Tibial artery (tissue), 4 donors: ENCODE data around the gene RAB11FIP4.

Source experiments
- DNase-seq, 2 donors: peaks; one replicate each; pipeline ENCODE4 v3.0.0-alpha.2; 2019
- H3K27ac ChIP-seq, 2 donors: fragments of 200-600 bp; sonication (generic) in 1 of 2; 1 replicate in 1 of 2; 2 replicates in 1 of 2; pipeline ENCODE4 v1.5.1; 2018 to 2019; ENCODE audit warnings: mild to moderate bottlenecking in 1 of 2
- H3K27me3 ChIP-seq, 2 donors: fragments of 200-600 bp; sonication (generic) in 1 of 2; one replicate each; pipeline versions ENCODE4 v1.5.1 to v1.6.0; 2016 to 2019
- H3K36me3 ChIP-seq, 3 donors: fragments of 200-600 bp; sonication (generic) in 2 of 3; one replicate each; pipeline ENCODE4 v1.5.1; 2016 to 2019; ENCODE audit warnings: mild to moderate bottlenecking in 2 of 3
- H3K4me1 ChIP-seq, 4 donors: fragments of 200-600 bp; sonication (generic) in 2 of 4; 1 replicate in 3 of 4; 2 replicates in 1 of 4; pipeline ENCODE4 v1.5.1; 2016 to 2019
- H3K4me3 ChIP-seq, 2 donors: fragments of 200-600 bp; sonication (generic) in 1 of 2; 1 replicate in 1 of 2; 2 replicates in 1 of 2; pipeline ENCODE4 v1.5.1; 2018 to 2019; ENCODE audit warnings: mild to moderate bottlenecking in 2 of 2
- H3K9me3 ChIP-seq, 3 donors: fragments of 200-600 bp; sonication (generic) in 1 of 3; one replicate each; pipeline ENCODE4 v1.5.1; 2016 to 2019
- CTCF ChIP-seq, 2 experiments: fragments of 200-600 bp in 1 of 2; fragments of 450-650 bp in 1 of 2; IDR thresholded peaks; one replicate each; pipeline ENCODE4 v1.5.1; 2017 to 2019; ENCODE audit warnings: antibody characterized with exemption in 2 of 2, mild to moderate bottlenecking in 1 of 2, moderate library complexity in 1 of 2
- intact Hi-C: fragments of 100-400 bp; cut with DNase I; formaldehyde crosslinking; loops from one replicate; pipeline ENCODE4 v1.15.0; 2023; ENCODE audit warnings: low total_unique reads

Gene RAB11FIP4

GRCh38 chr17:31479524-31479923 lies 88.0 kb downstream of the RAB11FIP4 start:
- Histone ChIP-seq H3K4me3 (no peak overlapping the region), H3K27ac (no peak overlapping the region), H3K36me3 (no peaks in the 10 kb centered on the region), H3K9me3 (no peaks in the 10 kb centered on the region), H3K27me3 (peaks cover 0 to 35% of the 10 kb centered on the region in 2 donors), H3K4me1 (no peaks in the 10 kb centered on the region)
- TF ChIP-seq CTCF (IDR thresholded peaks at IDR 0.05): no peak
- DNase-seq: no peak
- intact Hi-C loops: no loop called here

DNA sequence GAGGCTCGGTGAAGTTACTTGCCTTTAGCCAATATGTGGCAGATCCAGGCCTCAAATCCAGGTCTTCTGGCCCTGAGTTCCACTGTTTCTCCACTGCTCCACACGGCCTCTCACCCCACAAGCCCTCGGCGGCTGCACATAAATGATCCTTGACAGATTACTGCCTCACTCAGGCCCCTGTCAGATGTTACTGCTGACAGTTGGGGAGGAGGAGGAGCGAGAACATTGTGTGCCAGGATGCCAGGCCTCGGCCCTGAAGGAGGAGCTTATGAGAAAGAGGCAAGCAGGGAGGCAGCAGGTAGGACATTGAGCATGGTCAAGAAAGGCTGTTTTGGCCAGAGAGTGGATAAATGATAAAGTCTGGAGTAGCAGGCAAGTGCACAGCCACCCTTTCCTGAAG lies 88.6 kb downstream of the RAB11FIP4 start:
- intact Hi-C loops: no loop called here
- no peak overlapping the region for H3K4me3 ChIP-seq
- peaks cover 0 to 39% of the 10 kb centered on the region in 2 donors for H3K27me3 ChIP-seq
- DNase-seq: no peak
- H3K27ac ChIP-seq: no peak overlapping the region
- TF ChIP-seq CTCF (IDR thresholded peaks at IDR 0.05): no peak
- H3K4me1 ChIP-seq: no peaks in the 10 kb centered on the region
- no peaks in the 10 kb centered on the region for H3K36me3 ChIP-seq
- H3K9me3 ChIP-seq: no peaks in the 10 kb centered on the region

DNA sequence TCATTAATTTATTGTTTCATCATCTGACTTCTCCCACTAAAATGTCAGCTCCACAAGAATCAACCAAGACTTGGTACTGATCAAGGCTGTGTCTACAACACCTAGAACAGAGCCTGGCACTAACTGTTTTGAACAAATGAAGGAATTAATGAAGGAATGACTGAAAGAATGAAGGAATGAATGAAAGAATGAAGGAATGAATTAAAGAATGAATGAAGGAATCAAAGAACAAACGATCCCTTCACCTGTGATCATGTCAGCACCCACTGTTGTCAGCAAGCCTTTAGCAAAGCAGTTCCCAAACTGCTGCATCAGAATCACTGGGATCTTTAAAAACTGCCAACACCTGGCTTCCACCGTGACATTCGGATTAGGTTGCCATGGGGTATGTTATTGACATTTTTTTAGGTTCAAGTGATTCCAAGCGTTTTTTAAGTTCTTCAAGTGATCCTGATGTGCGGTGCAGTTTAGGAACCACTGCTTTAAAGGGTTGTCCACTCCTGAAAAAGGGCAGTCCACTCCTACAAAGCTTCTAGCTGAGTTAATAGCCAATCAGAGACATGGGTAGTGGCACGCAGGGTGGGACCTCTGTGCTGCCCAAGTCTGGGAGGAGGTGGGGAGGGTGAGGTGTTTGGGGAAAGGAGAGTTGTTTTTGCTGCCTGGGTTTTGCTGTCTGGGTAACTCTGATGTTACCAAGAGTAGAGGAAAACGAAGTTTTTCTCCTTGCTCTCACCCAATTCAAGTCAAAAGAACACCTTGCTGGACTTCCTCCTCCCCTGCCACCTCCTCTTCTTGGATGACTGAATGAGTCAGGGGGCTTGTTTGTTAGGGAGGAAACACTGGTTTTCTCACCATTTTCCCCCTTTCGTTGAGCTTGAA lies 89.7 kb downstream of the RAB11FIP4 start:
- DNase-seq: no peak
- H3K27ac ChIP-seq: no peak overlapping the region
- no peaks in the 10 kb centered on the region for H3K9me3 ChIP-seq
- intact Hi-C loops: no loop called here
- no peak for TF ChIP-seq CTCF (IDR thresholded peaks at IDR 0.05)
- H3K27me3 ChIP-seq: peaks cover 0 to 48% of the 10 kb centered on the region in 2 donors
- no peaks in the 10 kb centered on the region for H3K4me1 ChIP-seq
- no peak overlapping the region for H3K4me3 ChIP-seq
- H3K36me3 ChIP-seq: no peaks in the 10 kb centered on the region

DNA sequence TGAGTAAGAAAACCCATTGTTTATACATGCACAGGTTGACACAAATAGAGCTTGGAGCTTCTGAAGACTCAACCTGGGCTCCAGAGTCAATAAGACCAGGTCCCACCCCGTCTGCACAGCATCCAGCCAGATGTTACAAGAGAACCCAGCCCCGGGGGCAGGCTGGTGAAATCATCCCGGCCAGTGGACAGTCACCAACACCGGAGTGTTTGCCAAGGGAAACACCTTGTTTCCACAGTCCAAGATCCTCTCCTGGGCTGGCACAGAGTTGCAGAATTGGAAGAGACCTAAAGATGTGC lies 90.3 kb downstream of the RAB11FIP4 start:
- H3K4me3 ChIP-seq: no peak overlapping the region
- H3K36me3 ChIP-seq: no peaks in the 10 kb centered on the region
- intact Hi-C loops: no loop called here
- no peak overlapping the region for H3K27ac ChIP-seq
- peaks cover 0 to 48% of the 10 kb centered on the region in 2 donors for H3K27me3 ChIP-seq
- H3K4me1 ChIP-seq: no peaks in the 10 kb centered on the region
- TF ChIP-seq CTCF (IDR thresholded peaks at IDR 0.05): no peak
- DNase-seq: no peak
- H3K9me3 ChIP-seq: no peaks in the 10 kb centered on the region

GRCh38 chr17:31484821-31485220 lies 93.3 kb downstream of the RAB11FIP4 start:
- intact Hi-C loops: no loop called here

More at GRCh38 chr17:31484821-31485220, 93.3 kb downstream of the RAB11FIP4 start:
- no peaks in the 10 kb centered on the region for H3K36me3 ChIP-seq
- TF ChIP-seq CTCF (IDR thresholded peaks at IDR 0.05): no peak
- H3K27me3 ChIP-seq: peaks cover 0 to 45% of the 10 kb centered on the region in 2 donors
- no peak overlapping the region for H3K27ac ChIP-seq
- no peak overlapping the region for H3K4me3 ChIP-seq
- no peaks in the 10 kb centered on the region for H3K9me3 ChIP-seq
- H3K4me1 ChIP-seq: peaks cover 0 to 22% (median 19%) of the 10 kb centered on the region in 4 donors
- DNase-seq: no peak
